BLaER1 (cell line): Measurements from ENCODE around the gene ABCA9.

Experiments
- H3K27ac ChIP-seq: shearing (Covaris generic); formaldehyde crosslinking; 2 replicates; pipeline ENCODE4 v1.8.1; 2022
- H3K27me3 ChIP-seq: shearing (Covaris generic); formaldehyde crosslinking; 2 replicates; pipeline ENCODE4 v1.8.1; 2022
- H3K36me3 ChIP-seq: shearing (Covaris generic); formaldehyde crosslinking; 2 replicates; pipeline ENCODE4 v1.8.1; 2022
- H3K4me1 ChIP-seq: shearing (Covaris generic); formaldehyde crosslinking; 2 replicates; pipeline ENCODE4 v1.8.1; 2022
- H3K4me2 ChIP-seq: shearing (Covaris generic); formaldehyde crosslinking; 2 replicates; pipeline ENCODE4 v1.8.1; 2022
- H3K4me3 ChIP-seq: shearing (Covaris generic); formaldehyde crosslinking; 2 replicates; pipeline ENCODE4 v1.8.1; 2022
- H3K9ac ChIP-seq: shearing (Covaris generic); formaldehyde crosslinking; 2 replicates; pipeline ENCODE4 v1.8.1; 2022
- H3K9me3 ChIP-seq: shearing (Covaris generic); formaldehyde crosslinking; 2 replicates; pipeline ENCODE4 v1.8.1; 2022
- H4K20me1 ChIP-seq: shearing (Covaris generic); formaldehyde crosslinking; 2 replicates; pipeline ENCODE4 v1.8.1; 2022
- Cebpa-rat ChIP-seq: shearing (Covaris generic); IDR thresholded peaks from 2 replicates; pipeline ENCODE4 v1.8.1; 2022

ABCA9 gene

DNA sequence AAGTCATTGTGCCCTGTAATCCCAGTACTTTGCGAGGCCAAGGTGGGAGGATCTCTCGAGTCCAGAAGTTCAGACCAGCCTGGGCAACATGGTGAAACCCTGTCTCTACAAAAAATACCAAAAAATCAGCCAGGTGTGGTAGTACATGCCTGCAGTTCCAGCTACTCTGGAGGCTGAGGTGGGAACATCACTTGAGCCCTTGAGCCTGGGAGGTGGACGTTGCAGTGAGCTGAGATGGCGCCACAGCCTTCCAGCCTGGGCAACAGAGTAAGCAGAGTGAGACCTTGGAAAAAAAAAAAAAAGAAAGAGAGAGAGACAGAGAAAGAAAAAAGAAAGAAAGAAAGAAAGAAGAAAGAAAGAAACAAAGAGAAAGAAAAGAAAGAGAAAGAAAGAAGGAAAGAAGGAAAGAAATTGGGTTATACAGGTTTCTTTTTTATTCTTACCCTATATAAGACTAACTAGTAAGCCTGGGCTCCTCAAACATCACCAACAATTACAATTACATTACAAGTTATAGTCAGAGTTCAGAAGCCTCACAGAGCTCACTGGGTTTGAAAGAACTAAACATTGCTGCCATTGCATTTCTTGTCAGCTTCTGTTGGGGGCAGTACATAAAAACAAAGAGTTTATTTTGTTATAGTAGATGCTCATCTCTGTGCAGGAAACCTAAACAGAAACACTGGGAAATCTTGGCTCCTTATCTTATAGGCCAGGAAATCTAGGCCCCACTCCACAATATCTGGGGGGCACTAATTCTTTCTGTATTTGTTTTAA, 6.7 kb upstream of the ABCA9 start:
- H3K4me1 ChIP-seq, result peaks cover 32% of the 10 kb centered on the region
- H3K4me2 ChIP-seq, result no peak overlapping the region

DNA sequence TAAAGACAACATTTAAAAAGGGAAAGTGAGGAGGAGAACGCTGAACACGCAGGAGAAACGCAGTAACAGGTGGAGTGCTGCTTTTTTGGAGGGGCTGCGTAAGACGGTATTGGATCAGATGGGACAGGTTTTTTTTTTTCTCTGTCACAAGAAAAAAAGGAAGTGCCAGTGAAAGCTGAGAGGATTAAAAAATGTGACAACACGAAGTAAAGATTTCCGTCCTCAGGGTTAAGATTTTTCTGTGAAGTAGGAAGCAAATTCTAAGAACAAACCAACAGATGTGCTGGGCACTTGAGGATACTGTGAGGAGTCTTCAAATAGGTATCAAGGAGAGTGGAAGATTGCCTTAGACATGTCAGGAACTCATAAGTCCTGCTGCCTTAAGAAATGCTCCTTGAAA, 5.8 kb upstream of the ABCA9 start:
- H3K9ac ChIP-seq, result 0 out of 2 replicates have a peak overlapping the region, but pooled peaks have one; percentile 11
- peak overlapping the region; percentile 20 for H3K4me2 ChIP-seq
- no peak overlapping the region for H3K4me3 ChIP-seq
- H3K27ac ChIP-seq, result no peak overlapping the region
- no peaks in the 10 kb centered on the region for H3K27me3 ChIP-seq
- TF ChIP-seq Cebpa-rat, result no peak
- no peaks in the 10 kb centered on the region for H4K20me1 ChIP-seq
- H3K4me1 ChIP-seq, result peaks cover 41% of the 10 kb centered on the region
- H3K36me3 ChIP-seq, result no peaks in the 10 kb centered on the region
- H3K9me3 ChIP-seq, result no peaks in the 10 kb centered on the region

More for the DNA sequence above, 6.7 kb upstream of the ABCA9 start:
- no peaks in the 10 kb centered on the region for H4K20me1 ChIP-seq
- no peak overlapping the region for H3K9ac ChIP-seq
- H3K4me3 ChIP-seq, result no peak overlapping the region
- TF ChIP-seq Cebpa-rat, result no peak
- no peaks in the 10 kb centered on the region for H3K36me3 ChIP-seq
- no peaks in the 10 kb centered on the region for H3K9me3 ChIP-seq
- H3K27me3 ChIP-seq, result no peaks in the 10 kb centered on the region
- no peak overlapping the region for H3K27ac ChIP-seq

DNA sequence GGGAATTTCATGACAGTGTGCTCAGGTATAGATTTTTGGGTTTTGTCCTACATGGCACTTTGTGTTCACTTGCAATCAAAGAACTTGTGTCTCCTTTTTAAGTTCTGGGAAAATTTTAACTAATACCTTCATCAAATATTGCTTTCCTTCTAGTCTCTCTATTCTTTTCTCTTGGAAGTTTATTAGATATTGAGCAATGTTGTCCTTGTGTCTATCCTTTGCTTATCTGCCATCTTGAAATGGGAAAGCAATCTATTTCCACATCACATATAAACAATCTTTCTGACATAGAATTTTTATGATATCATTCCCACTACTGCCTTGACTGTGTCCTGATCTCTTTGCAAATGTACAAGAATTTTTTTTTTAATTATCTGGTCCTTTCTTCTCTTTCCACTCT, 4.4 kb upstream of the ABCA9 start:
- H3K9me3 ChIP-seq, result no peaks in the 10 kb centered on the region
- no peak overlapping the region for H3K4me3 ChIP-seq
- H3K36me3 ChIP-seq, result no peaks in the 10 kb centered on the region
- no peak for TF ChIP-seq Cebpa-rat
- no peaks in the 10 kb centered on the region for H3K27me3 ChIP-seq
- H3K9ac ChIP-seq, result no peak overlapping the region
- no peaks in the 10 kb centered on the region for H4K20me1 ChIP-seq
- H3K4me1 ChIP-seq, result peaks cover 44% of the 10 kb centered on the region
- H3K27ac ChIP-seq, result no peak overlapping the region
- no peak overlapping the region for H3K4me2 ChIP-seq

DNA sequence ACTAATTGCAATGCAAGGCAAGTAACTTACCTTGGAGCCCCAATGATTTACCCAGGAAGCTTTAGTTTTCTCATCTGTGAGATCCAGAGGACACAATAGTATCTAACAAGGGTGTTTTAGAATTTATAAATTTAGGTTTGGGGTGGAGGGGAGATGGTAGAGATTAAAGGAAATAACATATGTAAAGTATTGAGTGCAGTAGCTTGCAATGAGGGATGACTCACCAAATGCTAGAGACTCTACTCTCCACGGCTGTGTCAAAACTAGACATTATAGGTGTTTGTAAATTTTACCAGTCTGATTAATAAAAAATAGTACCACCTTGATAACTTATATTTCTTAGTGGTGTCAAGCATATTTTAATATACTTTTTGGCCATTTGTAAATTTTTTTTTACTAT, 3.7 kb upstream of the ABCA9 start:
- H3K9me3 ChIP-seq, result no peaks in the 10 kb centered on the region
- TF ChIP-seq Cebpa-rat, result no peak

DNA sequence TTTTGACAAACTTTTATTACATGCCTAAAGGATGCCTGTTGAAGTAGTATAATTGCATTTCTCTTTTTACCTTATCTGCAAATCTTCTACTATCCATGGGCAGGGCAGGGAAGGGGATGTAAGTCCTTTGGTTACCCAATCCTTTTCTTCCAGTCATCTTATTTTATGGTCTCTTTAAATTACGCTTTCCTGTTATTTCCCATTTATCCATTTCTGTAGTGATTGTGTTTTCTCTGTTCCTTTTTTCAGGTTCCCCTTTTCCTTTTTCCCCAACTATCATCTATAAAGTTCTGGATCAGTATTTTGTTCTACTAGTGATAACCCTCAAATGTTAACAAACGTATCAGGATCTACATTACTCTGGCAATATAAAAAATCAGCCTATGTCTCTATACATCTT, 3.3 kb upstream of the ABCA9 start:
- Histone ChIP-seq H3K36me3 (no peaks in the 10 kb centered on the region), H3K4me3 (no peak overlapping the region), H4K20me1 (no peaks in the 10 kb centered on the region), H3K9ac (no peak overlapping the region), H3K4me1 (peaks cover 55% of the 10 kb centered on the region), H3K27ac (no peak overlapping the region), H3K9me3 (peaks cover 5% of the 10 kb centered on the region; the same call in 1 of the 2 replicates), H3K27me3 (no peaks in the 10 kb centered on the region), H3K4me2 (no peak overlapping the region)
- TF ChIP-seq Cebpa-rat, result no peak

More for the DNA sequence above, 3.7 kb upstream of the ABCA9 start:
- H3K4me2 ChIP-seq, result no peak overlapping the region
- H3K27me3 ChIP-seq, result no peaks in the 10 kb centered on the region
- H3K4me1 ChIP-seq, result peaks cover 50% of the 10 kb centered on the region
- no peaks in the 10 kb centered on the region for H3K36me3 ChIP-seq
- H3K4me3 ChIP-seq, result no peak overlapping the region
- H3K9ac ChIP-seq, result no peak overlapping the region
- H4K20me1 ChIP-seq, result no peaks in the 10 kb centered on the region
- H3K27ac ChIP-seq, result no peak overlapping the region

DNA sequence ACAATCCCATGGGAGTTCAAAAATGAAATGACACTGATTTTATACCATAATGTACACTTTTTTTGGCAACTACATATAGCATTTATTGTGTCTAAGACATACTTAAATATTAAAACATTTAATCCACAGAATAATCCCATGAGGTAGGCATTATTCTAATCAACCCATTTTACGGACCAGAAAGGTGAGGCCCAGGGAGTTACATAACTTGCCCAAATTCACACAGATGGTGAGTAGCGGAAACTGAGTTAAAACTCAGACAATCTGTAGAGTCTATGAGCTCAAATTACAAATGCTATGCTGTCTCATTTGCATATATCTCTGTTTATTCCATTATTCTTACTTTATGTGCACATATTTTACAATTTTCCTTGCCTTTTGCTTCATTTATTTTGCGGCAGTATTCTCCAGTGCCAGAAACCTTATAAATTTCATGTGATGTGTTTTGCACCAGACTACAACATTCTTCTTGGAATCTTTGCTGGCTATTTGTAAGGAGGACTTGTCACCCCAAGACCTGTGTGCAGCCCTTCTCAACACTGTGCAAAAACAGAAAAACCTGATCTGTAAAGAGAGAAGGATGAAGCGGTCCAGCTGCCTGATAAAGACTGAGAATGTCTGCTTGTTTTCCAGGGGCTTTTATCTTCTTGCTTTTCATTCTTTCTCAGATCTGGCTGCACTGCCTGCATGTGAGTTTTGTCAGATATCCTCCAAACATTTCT, 2.3 kb upstream of the ABCA9 start:
- H3K4me2 ChIP-seq, result no peak overlapping the region
- H3K27ac ChIP-seq, result no peak overlapping the region
- TF ChIP-seq Cebpa-rat, result no peak
- no peak overlapping the region for H3K4me3 ChIP-seq
- peaks cover 14% of the 10 kb centered on the region for H3K9me3 ChIP-seq
- no peaks in the 10 kb centered on the region for H3K27me3 ChIP-seq
- H3K36me3 ChIP-seq, result no peaks in the 10 kb centered on the region
- peaks cover 48% of the 10 kb centered on the region for H3K4me1 ChIP-seq
- H4K20me1 ChIP-seq, result no peaks in the 10 kb centered on the region
- H3K9ac ChIP-seq, result no peak overlapping the region

DNA sequence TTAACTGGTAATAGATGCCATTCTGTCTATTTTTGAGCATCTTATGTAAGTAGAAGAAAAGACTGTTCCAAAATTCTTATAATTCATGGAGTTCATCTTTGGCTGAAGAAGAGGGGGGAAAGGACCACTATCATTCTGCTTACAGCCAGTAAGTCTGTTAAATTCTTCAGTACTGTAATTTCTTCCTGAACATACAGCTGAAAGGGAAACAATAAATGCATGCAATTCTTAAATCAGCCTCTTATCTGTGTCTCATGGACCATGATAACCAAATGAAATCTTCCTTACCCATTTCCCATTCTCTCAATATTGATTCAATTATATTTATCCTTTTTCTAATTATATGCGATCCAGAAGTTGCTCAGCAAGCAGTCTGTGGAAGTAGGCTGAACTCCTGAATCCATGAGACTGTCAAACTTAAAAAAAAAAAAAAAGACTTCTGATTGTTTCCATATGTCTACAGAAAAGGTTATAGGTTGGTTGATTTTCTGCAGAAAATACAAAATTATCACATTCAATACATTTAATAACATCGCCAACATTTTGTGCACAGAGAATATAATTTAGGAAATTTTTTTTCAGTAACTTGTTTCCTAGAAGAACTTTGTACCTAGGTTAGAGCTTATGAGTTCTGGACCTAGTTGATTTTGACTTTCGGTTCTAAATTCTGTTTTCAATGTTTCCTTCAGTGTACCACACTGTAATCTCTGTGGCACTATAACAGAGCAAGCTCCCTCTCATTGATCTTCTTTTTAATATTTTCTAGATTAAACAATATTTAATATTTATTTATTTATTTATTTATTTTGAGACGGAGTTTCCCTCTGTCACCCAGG, 1.2 kb upstream of the ABCA9 start:
- Histone ChIP-seq H3K36me3 (no peaks in the 10 kb centered on the region), H3K27me3 (no peaks in the 10 kb centered on the region), H3K27ac (peak overlapping the region; percentile 70; the same call in 1 of the 2 replicates), H3K4me3 (no peak overlapping the region), H3K4me1 (peaks cover 44% of the 10 kb centered on the region), H3K9ac (no peak overlapping the region; the same call in 1 of the 2 replicates), H4K20me1 (no peaks in the 10 kb centered on the region), H3K4me2 (peak overlapping the region; percentile 67), H3K9me3 (peaks cover 19% of the 10 kb centered on the region)
- TF ChIP-seq Cebpa-rat, result no peak

DNA sequence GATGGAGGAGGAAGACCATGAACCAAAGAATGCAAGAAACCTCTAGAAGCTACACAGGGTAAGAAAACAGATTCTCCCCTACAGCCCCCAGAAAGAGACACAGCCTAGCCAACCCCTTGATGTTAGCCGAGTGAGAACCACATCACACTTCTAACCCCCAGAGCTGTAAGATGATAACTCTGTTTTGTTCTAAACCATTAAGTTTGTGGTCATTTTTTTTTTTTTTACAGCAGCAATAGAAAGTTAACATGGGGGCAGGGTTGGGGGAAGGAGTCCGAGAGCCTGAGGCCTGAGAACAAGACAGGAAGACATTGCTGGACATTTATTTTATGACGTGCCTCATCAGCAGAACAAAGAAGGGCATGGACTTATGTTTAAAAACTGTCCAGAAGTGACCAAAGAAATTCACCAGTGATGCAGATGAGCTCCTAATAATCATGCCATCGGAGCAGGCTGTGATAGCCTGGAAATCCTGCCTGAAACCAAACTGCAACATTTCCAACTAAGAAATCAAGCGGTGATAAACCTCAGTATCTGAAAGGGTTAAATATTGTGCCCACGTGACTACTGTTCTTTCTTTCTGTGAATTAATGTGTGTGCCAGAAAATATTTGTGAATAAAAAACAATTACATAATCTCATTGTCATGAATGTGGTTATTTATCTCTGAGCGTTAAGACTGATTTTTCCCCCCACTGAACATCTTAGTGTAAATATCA, 1.1 kb downstream of the ABCA9 start:
- 0 out of 2 replicates have a peak overlapping the region, but pooled peaks have one; percentile 16 for H3K27ac ChIP-seq
- peaks cover 19% of the 10 kb centered on the region for H3K9me3 ChIP-seq
- H3K4me3 ChIP-seq, result no peak overlapping the region
- H4K20me1 ChIP-seq, result no peaks in the 10 kb centered on the region
- H3K4me2 ChIP-seq, result peak overlapping the region; percentile 36
- peaks cover 37% of the 10 kb centered on the region for H3K4me1 ChIP-seq
- H3K36me3 ChIP-seq, result no peaks in the 10 kb centered on the region
- TF ChIP-seq Cebpa-rat, result no peak
- no peaks in the 10 kb centered on the region for H3K27me3 ChIP-seq
- H3K9ac ChIP-seq, result no peak overlapping the region

DNA sequence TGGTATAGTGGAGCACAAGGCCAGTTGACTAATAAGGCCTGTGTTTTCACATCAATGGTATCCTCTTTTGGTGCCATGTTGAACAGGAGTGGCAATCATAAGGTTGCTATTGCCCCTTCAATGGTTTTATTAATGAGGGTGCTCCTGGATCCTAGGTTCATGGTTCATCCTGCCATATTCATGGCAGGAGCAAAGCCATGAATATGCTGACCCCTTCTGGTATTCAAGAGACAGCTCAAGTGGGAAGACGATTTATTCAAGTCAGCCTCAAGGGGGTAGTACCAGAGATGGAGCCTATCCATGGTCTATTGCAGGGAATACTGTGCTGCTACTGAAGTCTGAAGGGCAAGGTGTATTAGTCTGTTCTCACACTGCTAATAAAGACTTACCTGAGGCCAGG, 2.6 kb downstream of the ABCA9 start:
- Histone ChIP-seq H3K4me2 (no peak overlapping the region), H3K27me3 (no peaks in the 10 kb centered on the region), H3K36me3 (no peaks in the 10 kb centered on the region), H3K9me3 (peaks cover 19% of the 10 kb centered on the region), H3K27ac (no peak overlapping the region), H4K20me1 (no peaks in the 10 kb centered on the region), H3K9ac (no peak overlapping the region), H3K4me1 (peaks cover 37% of the 10 kb centered on the region), H3K4me3 (no peak overlapping the region)
- no peak for TF ChIP-seq Cebpa-rat
